Measurements from ENCODE around the gene CLNK.

The CLNK gene

GRCh38 chr4:10581022-10581421 lies 103.5 kb downstream of the CLNK start:
- TF ChIP-seq CTCF (IDR thresholded peaks at IDR 0.05; ENCODE audit: low read depth, low read length): no peak
- no peak for TF ChIP-seq EZH2phosphoT487 (IDR thresholded peaks at IDR 0.05; ENCODE audit: low read depth)
- no peak overlapping the region for H3K4me2 ChIP-seq (ENCODE audit: low read length)
- peaks cover 4% of the 10 kb centered on the region; the same call in 1 of the 2 replicates for H3K27me3 ChIP-seq (ENCODE audit: low read depth, low read length)
- H2AFZ ChIP-seq (ENCODE audit: low read depth, low read length): no peak overlapping the region
- H3K4me1 ChIP-seq (ENCODE audit: low read length): peaks cover 21% of the 10 kb centered on the region
- no peak overlapping the region for H3K4me3 ChIP-seq (ENCODE audit: low read length)
- H3K79me2 ChIP-seq (ENCODE audit: low read length): no peaks in the 10 kb centered on the region
- H3K36me3 ChIP-seq (replicated peaks; ENCODE audit: low read depth, low read length): no peaks in the 10 kb centered on the region
- no peak overlapping the region for H3K9ac ChIP-seq (ENCODE audit: low read length)
- no peaks in the 10 kb centered on the region for H3K9me3 ChIP-seq (ENCODE audit: insufficient read depth, low read length)
- H4K20me1 ChIP-seq (ENCODE audit: insufficient read depth, low read length): no peaks in the 10 kb centered on the region
- H3K27ac ChIP-seq (ENCODE audit: low read length): no peak overlapping the region

- H3K4me1 ChIP-seq (ENCODE audit: low read length): peaks cover 21% of the 10 kb centered on the region
- peaks cover 4% of the 10 kb centered on the region; the same call in 1 of the 2 replicates for H3K27me3 ChIP-seq (ENCODE audit: low read depth, low read length)
- H3K36me3 ChIP-seq (replicated peaks; ENCODE audit: low read depth, low read length): no peaks in the 10 kb centered on the region
- no peak overlapping the region for H3K4me3 ChIP-seq (ENCODE audit: low read length)
- H2AFZ ChIP-seq (ENCODE audit: low read depth, low read length): no peak overlapping the region
- no peak overlapping the region for H3K9ac ChIP-seq (ENCODE audit: low read length)
- H3K79me2 ChIP-seq (ENCODE audit: low read length): no peaks in the 10 kb centered on the region
- no peak for TF ChIP-seq EZH2phosphoT487 (IDR thresholded peaks at IDR 0.05; ENCODE audit: low read depth)
- TF ChIP-seq CTCF (IDR thresholded peaks at IDR 0.05; ENCODE audit: low read depth, low read length): no peak
- H3K9me3 ChIP-seq (ENCODE audit: insufficient read depth, low read length): no peaks in the 10 kb centered on the region
- H4K20me1 ChIP-seq (ENCODE audit: insufficient read depth, low read length): no peaks in the 10 kb centered on the region
- no peak overlapping the region for H3K4me2 ChIP-seq (ENCODE audit: low read length)
- H3K27ac ChIP-seq (ENCODE audit: low read length): no peak overlapping the region
These were observed 104.9 kb downstream of the CLNK start for GRCh38 chr4:10579648-10580047.

GRCh38 chr4:10577508-10578426 lies 106.8 kb downstream of the CLNK start:
- Histone ChIP-seq H4K20me1 (ENCODE audit: insufficient read depth, low read length) (no peaks in the 10 kb centered on the region), H3K9me3 (ENCODE audit: insufficient read depth, low read length) (no peaks in the 10 kb centered on the region), H3K27ac (ENCODE audit: low read length) (no peak overlapping the region), H3K79me2 (ENCODE audit: low read length) (no peaks in the 10 kb centered on the region), H3K4me2 (ENCODE audit: low read length) (peak overlapping the region; percentile 41), H3K27me3 (ENCODE audit: low read depth, low read length) (peaks cover 4% of the 10 kb centered on the region; the same call in 1 of the 2 replicates), H3K36me3 (replicated peaks; ENCODE audit: low read depth, low read length) (no peaks in the 10 kb centered on the region), H2AFZ (ENCODE audit: low read depth, low read length) (no peak overlapping the region), H3K4me3 (ENCODE audit: low read length) (no peak overlapping the region), H3K4me1 (ENCODE audit: low read length) (peaks cover 14% of the 10 kb centered on the region), H3K9ac (ENCODE audit: low read length) (no peak overlapping the region)
- no peak for TF ChIP-seq CTCF (IDR thresholded peaks at IDR 0.05; ENCODE audit: low read depth, low read length)
- no peak for TF ChIP-seq EZH2phosphoT487 (IDR thresholded peaks at IDR 0.05; ENCODE audit: low read depth)

- Histone ChIP-seq H3K36me3 (replicated peaks; ENCODE audit: low read depth, low read length) (no peaks in the 10 kb centered on the region), H3K27ac (ENCODE audit: low read length) (no peak overlapping the region), H3K4me1 (ENCODE audit: low read length) (peaks cover 14% of the 10 kb centered on the region), H3K79me2 (ENCODE audit: low read length) (no peaks in the 10 kb centered on the region), H3K9ac (ENCODE audit: low read length) (no peak overlapping the region), H3K9me3 (ENCODE audit: insufficient read depth, low read length) (no peaks in the 10 kb centered on the region), H3K4me2 (ENCODE audit: low read length) (peak overlapping the region; percentile 41), H3K4me3 (ENCODE audit: low read length) (no peak overlapping the region), H4K20me1 (ENCODE audit: insufficient read depth, low read length) (no peaks in the 10 kb centered on the region), H3K27me3 (ENCODE audit: low read depth, low read length) (peaks cover 5% of the 10 kb centered on the region), H2AFZ (ENCODE audit: low read depth, low read length) (no peak overlapping the region)
- no peak for TF ChIP-seq CTCF (IDR thresholded peaks at IDR 0.05; ENCODE audit: low read depth, low read length)
- TF ChIP-seq EZH2phosphoT487 (IDR thresholded peaks at IDR 0.05; ENCODE audit: low read depth): no peak
These were observed 107.5 kb downstream of the CLNK start for GRCh38 chr4:10577018-10577417.

Measured in OCI-LY3 (cell line).